BJ (cell line): ENCODE measurements around the gene COX19. TPM values are rescaled to one million over a fixed set of nuclear protein-coding genes. Genes with fewer than 3 reads are reported as not detected.

Experiments
- CTCF ChIA-PET: fragments of 350-600 bp; formaldehyde crosslinking; extraction: SDS; loops from one replicate; lab custom pipeline; 2021; ENCODE audit warnings: antibody characterized with exemption, inconsistent platforms; lab: Yijun Ruan, JAX
- POLR2A ChIA-PET: fragments of 300-600 bp; sonication (Branson Sonifier 250); formaldehyde crosslinking; extraction: SDS; loops from one replicate; lab custom pipeline; 2021; ENCODE audit warnings: antibody characterized with exemption; lab: Charles Lee
- DNase-seq: peaks from one replicate; pipeline ENCODE4 v3.0.0-alpha.2; 2011; ENCODE audit warnings: low read depth
- H3K27me3 ChIP-seq: 2 replicates; pipeline ENCODE4 v1.6.0; 2011; ENCODE audit warnings: low read length; ENCODE audit not compliant: control insufficient read depth, insufficient read depth
- H3K36me3 ChIP-seq: 2 replicates; pipeline ENCODE4 v1.5.1; 2011; ENCODE audit warnings: low read length; ENCODE audit not compliant: control insufficient read depth, insufficient read depth
- H3K4me3 ChIP-seq: 2 replicates; pipeline ENCODE4 v1.5.1; 2011; ENCODE audit warnings: low read depth, mild to moderate bottlenecking, control low read depth, low read length
- CTCF ChIP-seq: IDR thresholded peaks from 2 replicates; pipeline ENCODE4 v1.5.1; 2011; ENCODE audit warnings: low read depth, mild to moderate bottlenecking, control low read depth, inconsistent platforms, low read length, moderate library complexity; ENCODE audit not compliant: insufficient read depth
- polyA plus RNA-seq: library from polyadenylated mRNA; depleted of rRNA; stranded (reverse); fragments of >200 nt; gene quantifications from 2 replicates; pipeline ENCODE4 v1.2.3, GENCODE V29; 2011

The COX19 gene
- polyA plus RNA-seq, 1 experiment = 5.6 TPM

GRCh38 chr7:997404-998395, 22.4 kb upstream of the COX19 start:
- H3K27me3 ChIP-seq = no peaks in the 10 kb centered on the region
- DNase-seq = no peak
- TF ChIP-seq CTCF = no peak
- ChIA-PET POLR2A (no interaction called here), CTCF (interaction anchor here (0.6 to 10.0 kb wide), 5 partner anchors 47 to 190 kb away, joined by 3 to 367 read pairs (median 4); no protein-coding TSS in a partner anchor)
- peaks cover 12% of the 10 kb centered on the region for H3K36me3 ChIP-seq
- H3K4me3 ChIP-seq = no peak overlapping the region

- ChIA-PET CTCF (interaction anchor here (1.6 to 10.0 kb wide), 4 partner anchors 64 to 180 kb away, joined by 4 to 367 read pairs (median 24); partner anchors contain the start of gene GPER1), POLR2A (no interaction called here)
- no peak for DNase-seq
- Histone ChIP-seq H3K36me3 (peaks cover 12% of the 10 kb centered on the region), H3K27me3 (no peaks in the 10 kb centered on the region), H3K4me3 (no peak overlapping the region)
- no peak for TF ChIP-seq CTCF
Measured at GRCh38 chr7:996079-996872, 20.9 kb upstream of the COX19 start.

- ChIA-PET CTCF (interaction anchor here (1.5 to 10.0 kb wide), 8 partner anchors 47 to 188 kb away, joined by 3 to 367 read pairs (median 24); partner anchors contain the start of genes GPER1 and GPR146), POLR2A (no interaction called here)
- TF ChIP-seq CTCF = no peak
- no peak for DNase-seq
- no peak overlapping the region for H3K4me3 ChIP-seq
- H3K27me3 ChIP-seq = no peaks in the 10 kb centered on the region
- H3K36me3 ChIP-seq = peaks cover 10% of the 10 kb centered on the region
Measured at GRCh38 chr7:995571-995970, 20.2 kb upstream of the COX19 start.

- no peaks in the 10 kb centered on the region for H3K27me3 ChIP-seq
- DNase-seq = no peak
- peaks cover 7% of the 10 kb centered on the region for H3K36me3 ChIP-seq
- ChIA-PET CTCF (interaction anchor here (1.5 to 10.0 kb wide), 12 partner anchors 10 to 189 kb away, joined by 3 to 367 read pairs (median 38); partner anchors contain the start of genes COX19, GPER1 and GPR146), POLR2A (no interaction called here)
- TF ChIP-seq CTCF = no peak
- H3K4me3 ChIP-seq = no peak overlapping the region
Measured at GRCh38 chr7:994592-995308, 19.4 kb upstream of the COX19 start.
